ENCODE results near the gene CRYZL1.

CRYZL1 gene

DNA sequence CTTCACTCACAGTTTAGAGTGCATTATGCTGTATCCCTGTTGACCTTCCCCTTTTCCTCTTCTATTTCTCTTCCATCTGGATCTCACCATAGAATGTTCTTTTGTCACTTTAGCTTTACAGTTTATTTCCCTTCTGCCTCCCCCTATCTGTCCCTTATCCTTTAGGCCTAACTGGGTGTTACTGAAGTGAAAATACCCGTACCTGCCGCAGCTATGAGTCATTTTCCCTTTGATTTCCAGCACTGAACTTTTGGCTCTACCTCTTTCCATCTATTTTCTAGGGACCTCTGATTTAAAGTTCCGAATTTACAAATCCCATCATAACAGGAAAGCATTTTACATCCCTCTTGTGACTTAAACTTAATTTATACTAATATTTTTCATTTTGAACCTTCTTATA lies 20.5 kb upstream of the CRYZL1 start:
- DNase-seq (ENCODE audit: low read depth in 1 of 2, low spot score in 1 of 2), result no peak

DNA sequence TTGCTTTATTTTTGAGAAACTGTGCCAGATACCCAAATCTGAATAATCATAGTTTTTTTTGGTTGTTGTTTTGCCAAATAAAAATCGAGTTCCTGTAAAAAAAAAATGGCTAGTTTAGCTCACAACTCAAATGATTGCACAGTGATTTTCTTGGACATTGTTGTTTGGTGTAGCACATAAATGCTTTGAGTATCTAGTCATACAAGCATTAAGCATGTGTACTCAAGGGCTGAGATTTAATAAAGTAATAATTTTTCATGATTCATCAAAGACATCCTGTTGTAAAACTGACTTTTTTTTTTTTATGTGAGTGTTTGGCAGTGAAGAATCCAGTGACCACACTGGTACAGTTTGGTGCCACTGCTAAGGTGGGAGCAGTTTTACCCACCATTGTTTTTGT lies 19.6 kb upstream of the CRYZL1 start:
- no peak for DNase-seq (ENCODE audit: low read depth in 1 of 2, low spot score in 1 of 2)

DNA sequence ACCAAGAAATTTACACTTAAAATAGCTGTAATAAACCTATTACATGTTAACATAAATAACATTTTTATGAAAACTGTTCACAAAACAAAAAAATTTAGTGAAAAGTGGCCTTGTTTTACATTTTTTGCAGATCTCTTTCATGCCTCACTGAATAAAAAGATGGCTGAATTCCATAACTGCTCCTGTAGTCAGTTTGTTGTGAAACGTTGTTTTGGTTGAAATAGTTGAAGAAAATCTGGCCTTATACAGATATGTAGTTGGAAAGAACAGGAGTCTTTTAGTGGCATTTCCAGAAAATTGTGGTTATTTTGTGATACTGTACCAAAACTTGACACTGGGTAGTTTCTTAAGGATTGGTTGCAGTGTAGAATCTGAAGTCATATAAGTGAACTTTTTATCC lies 18.9 kb upstream of the CRYZL1 start:
- DNase-seq (ENCODE audit: low read depth in 1 of 2, low spot score in 1 of 2), result no peak

DNA sequence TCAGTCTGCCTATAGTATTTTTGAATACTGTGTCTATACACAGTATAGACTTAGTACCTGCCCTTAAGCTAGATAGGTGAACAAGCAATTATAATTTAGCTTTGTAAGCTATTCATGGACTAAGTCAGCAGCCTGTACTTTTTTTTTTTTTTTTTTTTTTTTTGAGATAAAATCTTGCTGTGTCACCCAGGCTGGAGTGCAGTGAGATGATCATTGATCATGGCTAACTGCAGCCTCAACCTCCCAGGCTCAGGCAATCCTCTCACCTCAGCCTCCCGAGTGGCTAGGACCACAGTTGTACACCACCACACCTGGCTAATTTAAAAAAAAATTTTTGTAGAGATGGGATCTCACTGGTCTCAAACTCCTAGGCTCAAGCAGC lies 18.0 kb upstream of the CRYZL1 start:
- no peak for DNase-seq (ENCODE audit: low read depth in 1 of 2, low spot score in 1 of 2)

DNA sequence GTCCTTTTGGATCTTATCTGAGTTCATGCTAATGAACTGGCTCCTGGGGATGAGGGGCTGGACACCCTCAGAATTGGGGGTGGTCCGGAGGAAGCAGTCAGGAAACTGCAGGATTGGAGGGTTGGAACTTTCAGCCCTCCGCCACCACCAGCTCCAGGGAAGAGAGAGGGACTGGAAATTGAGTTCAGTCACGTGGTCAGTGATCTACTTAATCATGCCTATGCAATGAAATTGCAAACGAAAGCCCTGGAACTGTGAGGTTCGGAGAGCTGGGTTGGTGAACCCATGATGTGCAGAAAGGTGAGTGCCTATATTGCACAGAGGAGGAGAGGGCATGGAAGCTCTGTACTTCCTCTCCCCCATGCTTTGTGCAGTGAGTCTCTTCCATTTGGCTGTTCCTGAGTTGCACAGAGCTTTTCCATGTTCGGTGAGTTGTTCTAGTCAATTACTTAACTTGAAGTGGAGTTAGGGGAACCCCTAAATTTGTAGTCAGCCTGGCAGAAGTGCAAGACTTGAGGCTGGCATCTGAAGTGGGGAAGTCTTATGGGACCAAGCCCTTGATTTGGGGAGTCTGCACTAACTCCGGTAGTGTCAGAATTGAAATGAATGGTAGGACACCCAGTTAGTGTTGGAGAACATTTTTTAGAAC lies 17.5 kb upstream of the CRYZL1 start:
- no peak for DNase-seq (ENCODE audit: low read depth in 1 of 2, low spot score in 1 of 2)

DNA sequence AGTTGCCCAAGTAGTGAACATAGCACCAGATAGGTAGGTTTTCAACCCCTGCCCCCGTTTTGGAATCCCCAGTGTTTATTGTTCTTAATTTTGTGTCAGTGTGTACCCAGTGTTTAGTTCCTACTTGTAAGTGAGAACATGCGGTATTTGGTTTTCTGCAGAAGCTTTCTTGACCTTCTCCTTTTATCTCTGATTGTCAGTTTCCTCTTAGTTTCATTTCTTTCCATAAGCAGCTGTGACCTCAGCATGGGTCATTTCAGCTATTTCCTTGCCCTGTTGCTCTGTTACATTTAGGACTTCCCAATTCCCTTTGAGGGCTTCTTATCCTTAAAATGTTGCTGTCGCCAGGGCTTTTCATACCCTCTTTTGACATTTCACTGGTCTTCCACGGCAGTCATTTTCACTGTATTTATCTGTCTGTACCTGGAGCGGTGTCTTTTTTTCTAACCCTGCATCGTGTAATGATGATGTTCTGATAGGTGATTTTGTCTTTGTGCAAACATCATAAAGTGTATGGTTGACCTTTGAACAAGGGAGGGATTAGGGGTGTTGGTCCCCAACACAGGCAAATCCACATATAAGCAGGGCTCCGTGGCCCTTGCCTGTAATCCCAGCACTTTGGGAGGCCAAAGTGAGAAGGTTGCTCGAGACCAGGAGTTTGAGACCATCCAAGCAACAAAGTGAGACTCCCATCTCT lies 15.7 kb upstream of the CRYZL1 start:
- DNase-seq (ENCODE audit: low read depth in 1 of 2, low spot score in 1 of 2), result no peak

DNA sequence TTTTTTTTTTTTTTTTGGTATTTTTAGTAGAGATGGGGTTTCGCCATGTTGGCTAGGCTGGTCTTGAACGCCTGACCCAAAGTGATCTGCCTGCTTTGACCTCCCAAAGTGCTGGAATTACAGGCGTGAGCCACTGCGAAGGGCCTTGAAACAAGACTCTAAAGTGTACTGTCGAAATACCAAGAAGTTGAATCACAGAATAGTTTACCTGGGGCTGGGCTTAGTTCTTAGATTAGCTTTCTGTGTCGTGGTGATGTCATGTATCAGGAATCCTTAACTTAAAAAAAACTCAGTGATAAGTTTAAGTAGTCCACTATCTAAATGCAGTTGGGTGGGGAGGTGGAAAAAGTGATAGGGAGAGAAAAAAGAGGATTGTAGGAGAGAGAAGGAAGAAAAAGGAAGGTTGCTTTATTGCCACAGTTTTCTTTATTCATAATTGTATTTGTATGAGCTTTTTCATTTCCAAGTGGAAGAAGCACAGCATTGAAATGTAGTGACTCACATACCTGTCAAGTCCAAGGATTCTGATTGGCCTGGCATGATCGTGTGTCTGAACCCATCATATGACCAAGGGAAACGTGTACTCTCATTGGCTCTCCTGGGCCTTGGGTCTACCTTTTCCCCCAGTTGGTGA lies 14.2 kb upstream of the CRYZL1 start:
- DNase-seq (ENCODE audit: low read depth in 1 of 2, low spot score in 1 of 2), result no peak

DNA sequence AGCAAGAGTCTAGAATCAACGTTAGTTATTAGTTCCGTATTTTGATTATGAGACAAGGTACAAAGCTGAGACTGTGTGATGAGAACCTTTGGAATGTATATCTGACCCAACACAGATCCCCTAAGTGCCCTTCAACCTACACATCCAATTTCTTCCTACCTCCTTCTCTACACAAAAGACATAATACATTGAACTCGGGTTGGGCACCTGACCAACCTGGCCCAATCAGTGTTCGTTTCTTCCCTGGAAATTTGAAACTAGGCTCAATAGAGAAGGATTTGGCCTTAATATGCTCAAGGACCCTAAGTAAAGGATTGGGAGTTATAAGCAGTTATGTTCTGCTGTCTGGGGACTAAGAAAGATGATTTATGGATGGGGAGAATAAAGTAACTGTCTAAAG lies 12.9 kb upstream of the CRYZL1 start:
- no peak for DNase-seq (ENCODE audit: low read depth in 1 of 2, low spot score in 1 of 2)

DNA sequence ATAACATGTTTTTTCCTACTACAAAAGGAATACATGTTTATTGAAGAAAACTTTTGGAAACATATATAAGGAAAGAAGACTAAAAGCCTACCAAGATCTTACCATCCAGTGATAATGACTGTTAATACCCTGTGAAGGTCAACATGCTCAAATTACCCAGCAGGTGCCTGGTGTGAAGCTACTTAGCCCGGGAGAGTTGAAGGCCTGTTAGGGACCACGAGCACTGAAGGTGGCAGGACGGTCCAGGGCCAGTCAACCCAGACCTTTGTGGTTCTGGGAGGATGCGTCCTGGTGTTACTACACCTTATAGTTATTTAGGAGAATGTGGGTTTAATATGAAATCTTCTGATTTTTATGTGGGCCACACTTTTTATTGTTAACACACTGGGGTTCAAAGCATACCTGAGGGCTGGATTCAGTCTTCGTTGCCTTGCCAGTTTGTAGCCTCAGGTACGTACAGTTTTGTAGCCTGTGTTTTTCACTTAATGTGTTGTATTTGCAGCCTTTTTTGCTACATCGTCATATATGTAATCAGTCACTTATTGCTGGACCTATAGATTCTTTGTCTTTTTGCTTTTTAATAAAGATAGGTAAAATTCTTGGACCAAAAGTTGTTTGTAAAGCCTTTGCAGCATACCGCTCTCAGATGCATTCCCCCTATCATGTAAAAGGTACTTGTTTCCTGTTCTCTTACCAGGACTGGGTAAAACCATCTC lies 10.6 kb upstream of the CRYZL1 start:
- no peak for DNase-seq (ENCODE audit: low read depth in 1 of 2, low spot score in 1 of 2)

DNA sequence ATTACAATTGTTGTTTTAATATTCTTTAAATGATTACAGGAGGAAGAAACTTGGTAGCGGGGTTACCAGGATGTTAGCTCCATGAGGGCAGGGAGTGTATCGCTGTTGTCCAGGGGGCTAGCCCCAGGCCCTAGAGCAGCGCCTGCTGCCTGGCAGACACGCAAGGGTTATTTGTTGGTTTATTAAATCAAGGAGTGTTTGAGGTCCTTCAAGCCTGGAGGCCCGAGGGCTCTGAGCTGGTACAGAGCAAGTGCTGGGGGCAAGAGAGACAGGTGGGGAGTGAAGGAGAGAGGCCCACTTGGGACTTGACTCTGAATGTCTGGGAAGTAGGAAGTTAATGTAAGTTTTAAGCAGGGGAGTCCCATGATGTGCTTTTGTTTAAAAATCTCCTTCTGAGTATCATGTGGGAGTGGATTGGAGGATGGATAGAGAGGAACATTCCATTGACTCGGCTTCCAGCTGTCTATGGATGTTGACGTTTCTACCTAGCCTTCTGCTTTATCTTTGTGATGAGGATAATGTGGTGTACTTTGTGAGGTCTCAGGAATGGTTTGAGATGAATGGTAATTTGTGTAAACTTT lies 9.5 kb upstream of the CRYZL1 start:
- no peak for DNase-seq (ENCODE audit: low read depth in 1 of 2, low spot score in 1 of 2)

DNA sequence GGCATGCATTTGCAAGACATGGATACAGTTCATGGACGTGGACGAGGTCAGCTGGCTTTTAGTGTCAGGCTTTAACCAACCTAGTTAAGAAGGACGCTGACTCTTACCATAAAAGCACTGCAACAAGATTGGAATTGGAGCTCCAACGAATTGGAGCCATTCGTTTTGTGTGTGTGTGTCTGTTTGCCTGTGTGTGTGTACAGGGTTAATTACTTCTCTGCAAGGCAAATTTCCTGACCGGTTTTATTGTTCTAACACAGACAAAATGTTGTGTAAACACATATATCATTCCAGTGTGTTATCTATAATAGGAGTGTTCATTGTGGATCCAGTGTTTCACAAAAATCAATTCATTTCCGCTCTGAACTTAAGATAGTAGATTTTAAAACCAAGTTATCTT lies 8.7 kb upstream of the CRYZL1 start:
- no peak for DNase-seq (ENCODE audit: low read depth in 1 of 2, low spot score in 1 of 2)

DNA sequence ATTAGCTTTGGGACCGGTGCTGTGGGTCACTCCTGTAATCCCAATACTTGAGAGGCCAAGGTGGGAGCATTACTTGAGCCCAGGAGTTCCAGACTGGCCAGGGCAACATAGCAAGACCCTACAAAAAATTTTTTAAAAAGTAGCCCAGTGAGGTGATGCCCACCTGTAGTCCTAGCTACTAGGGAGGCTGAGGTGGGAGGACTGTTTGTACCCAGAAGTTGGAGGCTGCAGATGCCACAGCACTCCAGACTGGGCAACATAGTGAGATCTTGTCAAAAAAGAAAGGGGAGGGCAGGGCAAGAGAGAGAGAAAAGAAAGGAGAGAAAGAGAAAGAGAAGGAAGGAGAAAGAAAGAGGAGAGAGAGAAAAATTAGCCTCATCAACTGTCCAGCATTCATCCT lies 7.0 kb upstream of the CRYZL1 start:
- DNase-seq (ENCODE audit: low read depth in 1 of 2, low spot score in 1 of 2), result no peak

DNA sequence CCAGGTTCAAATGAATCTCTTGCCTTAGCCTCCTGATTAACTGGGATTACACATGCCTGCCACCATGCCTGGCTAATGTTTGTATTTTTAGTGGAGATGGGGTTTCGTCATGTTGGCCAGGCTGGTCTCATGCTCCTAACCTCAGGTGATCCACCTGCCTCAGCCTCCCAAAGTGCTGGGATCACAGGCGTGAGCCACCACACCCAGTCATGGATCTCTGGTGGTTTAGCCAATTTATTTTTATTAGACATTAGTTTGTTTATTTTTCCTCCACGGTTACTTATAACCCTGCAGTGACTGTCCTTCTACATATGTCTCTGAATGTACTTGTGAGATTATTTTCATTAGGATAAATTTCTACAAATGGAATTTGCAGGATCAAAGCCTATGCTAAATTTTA lies 6.0 kb upstream of the CRYZL1 start:
- no peak for DNase-seq (ENCODE audit: low read depth in 1 of 2, low spot score in 1 of 2)

DNA sequence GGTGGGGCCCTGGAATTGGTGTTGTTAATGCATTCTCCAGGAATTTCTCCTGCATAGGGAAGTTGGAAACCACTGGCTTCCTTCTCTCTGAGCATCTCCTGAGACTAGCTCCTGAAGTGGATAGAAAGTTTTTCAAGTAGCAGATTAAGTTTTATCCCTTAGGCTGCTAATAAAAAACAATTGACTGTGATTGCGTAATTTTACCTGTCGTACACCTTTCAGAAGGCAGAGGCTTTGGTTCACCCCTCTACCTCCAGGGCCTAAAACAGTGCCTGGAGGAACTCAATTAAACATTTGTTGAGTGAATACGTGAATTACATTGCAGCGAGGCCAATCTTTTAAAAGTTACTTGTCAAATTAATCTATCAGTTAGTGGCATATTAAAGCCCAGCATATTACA lies 4.2 kb upstream of the CRYZL1 start:
- no peak for DNase-seq (ENCODE audit: low read depth in 1 of 2, low spot score in 1 of 2)

DNA sequence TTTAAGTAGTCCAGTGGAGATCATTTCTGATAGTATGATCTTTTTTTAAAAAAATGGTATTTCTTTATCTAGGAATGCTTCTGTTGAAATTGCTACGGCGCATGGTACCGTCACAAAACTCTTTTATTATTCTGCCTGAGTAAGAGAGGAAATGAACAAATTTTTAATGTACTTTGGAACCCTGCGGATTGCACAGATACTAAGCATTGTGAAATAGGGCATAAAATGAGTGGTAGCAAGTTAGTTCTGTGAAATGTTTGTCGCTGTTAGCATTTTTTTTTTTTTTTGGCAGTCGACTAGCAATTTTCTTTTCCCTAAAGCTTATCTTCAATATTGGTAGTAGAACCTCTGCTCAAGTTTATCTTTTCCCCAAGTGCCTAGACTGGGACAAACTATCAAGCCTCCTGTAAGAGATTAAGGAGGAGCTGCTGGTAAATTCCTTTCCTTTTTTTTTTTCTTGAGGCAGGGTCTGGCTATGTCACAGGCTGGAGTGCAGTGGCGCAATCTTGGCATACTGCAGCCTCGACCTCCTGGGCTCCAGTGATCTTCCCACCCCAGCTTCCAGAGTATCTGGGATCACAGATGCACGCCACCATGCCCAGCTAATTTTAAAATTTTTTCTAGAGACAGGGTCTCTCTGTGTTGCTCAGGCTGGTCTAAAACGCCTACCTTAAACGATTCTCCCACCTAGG lies 3.0 kb upstream of the CRYZL1 start:
- no peak for DNase-seq (ENCODE audit: low read depth in 1 of 2, low spot score in 1 of 2)

DNA sequence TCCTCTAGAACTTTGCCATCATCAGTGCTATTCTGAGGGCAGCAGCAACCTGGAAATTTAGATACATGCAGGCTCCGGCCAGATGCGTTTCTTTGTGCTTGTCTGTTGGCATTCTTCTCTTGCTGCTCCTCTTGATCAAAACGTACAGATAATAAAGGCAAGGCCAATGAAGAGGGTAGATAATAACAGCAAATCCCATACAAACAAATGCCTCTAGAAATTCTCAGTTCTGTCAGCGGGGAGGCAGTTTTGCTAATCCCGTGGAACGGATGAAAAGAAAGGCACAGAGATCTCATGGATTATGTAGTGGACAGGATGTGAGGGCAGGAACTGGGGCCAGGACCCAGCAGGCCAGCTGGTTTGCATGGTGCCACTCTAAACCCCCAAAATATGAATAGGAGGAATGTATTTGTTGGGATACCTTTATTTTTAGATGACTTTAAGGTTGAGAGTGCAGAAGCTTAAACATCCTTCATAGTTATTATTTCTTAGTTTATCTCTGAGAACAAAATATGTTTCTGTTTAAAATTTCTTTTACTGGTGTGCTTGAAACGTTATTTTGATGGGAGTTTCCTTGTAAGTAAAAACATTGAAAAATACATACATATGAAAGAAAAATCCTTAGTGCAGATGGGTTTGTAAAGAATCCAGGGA lies 2.2 kb upstream of the CRYZL1 start:
- no peak for DNase-seq (ENCODE audit: low read depth in 1 of 2, low spot score in 1 of 2)

DNA sequence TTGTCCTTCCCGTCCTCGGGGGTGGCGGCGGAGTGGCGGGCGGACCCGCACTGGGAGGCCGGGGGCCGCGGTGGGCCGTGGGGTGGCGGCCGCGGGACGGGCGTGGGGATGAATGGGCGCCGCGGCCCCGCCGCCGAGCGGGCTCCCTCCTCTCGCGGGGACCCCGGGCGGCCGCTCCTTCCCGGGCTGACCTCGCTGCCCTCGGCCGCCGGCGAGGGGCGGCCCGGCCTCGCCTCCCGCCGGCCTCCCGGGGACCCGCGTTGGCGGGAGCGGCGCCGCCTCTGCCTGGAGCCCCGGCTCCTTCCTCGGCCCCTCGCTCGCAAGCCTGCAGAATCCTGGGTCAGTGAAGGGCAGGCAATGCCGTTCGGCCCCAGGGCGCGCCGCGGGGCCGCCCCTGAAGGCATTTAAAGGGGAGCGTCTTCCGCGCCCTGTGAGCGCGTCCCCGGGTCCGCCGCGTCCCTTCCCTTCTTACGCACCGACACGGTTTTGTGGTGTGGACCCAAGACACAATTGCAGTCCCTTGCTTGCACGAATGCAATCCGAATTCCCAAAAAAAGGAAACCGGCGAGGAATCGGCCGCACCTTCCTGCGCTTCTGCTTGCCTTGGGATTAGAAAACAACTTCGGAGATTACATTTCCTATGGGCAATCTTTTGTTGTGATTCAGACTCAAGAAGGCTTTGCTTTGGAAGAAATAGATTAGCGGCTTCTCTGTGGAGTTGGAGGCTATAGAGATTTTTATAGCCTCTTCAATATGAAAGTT lies 1.5 kb upstream of the CRYZL1 start:
- peak in 1 of 2 donors; percentile 3 for DNase-seq (ENCODE audit: low read depth in 1 of 2, low spot score in 1 of 2)

DNA sequence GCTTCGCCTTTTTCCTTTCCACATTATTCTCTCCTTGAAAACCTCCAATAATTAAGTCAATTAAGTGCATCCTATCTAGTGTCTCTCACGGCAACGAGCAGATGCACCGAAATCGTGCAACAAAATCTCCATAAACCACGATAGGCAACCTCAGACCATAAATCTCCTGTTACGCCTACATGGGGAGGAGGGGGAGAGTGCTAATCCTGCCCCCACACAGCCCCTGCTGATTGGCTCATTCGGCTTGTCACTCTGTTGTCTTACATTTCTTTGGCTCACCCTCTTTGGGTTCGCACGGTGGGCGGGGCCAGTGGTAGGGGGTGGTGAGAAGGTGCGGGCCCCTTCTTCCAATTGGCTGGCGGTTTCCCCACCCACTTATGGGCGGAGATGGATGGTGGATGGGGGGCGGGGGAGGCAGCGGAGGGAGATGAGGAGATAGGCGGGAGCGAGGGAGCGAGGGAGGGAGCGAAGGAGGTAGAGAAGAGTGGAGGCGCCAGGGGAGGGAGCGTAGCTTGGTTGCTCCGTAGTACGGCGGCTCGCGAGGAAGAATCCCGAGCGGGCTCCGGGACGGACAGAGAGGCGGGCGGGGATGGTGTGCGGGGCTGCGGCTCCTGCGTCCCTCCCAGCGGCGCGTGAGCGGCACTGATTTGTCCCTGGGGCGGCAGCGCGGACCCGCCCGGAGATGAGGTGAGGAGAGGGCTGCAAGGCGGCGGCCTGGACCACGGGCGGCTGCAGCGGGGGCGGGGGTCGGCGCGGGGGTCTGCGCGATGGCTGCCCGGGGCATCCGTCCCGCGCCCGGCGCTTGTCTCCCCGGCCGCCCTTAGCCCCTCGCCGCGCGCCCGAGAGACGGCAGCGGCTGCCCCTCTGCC lies 720 bp upstream of the CRYZL1 start, which contains the start of gene ITSN1:
Gene ITSN1, plus strand, starts transcription at position 475 of the 869 bp plus-strand sequence. CDS start 76,328 bp downstream, outside the sequence.
- peak; percentile 99 for DNase-seq (ENCODE audit: low read depth in 1 of 2, low spot score in 1 of 2)

Data from stimulated activated CD4-positive, alpha-beta T cell treated with anti-CD3 and anti-CD28 coated beads, Interleukin-15, amount 100 ng/mL, for 1 hour (primary cell).